ENCODE data around the gene ZNF219. TPM values are rescaled to one million over a fixed set of nuclear protein-coding genes. Genes with fewer than 3 reads are reported as not detected.

Gene ZNF219
- total and polyA plus RNA-seq, 2 of the 13 experiments (the other 11 are each of a cell fraction or from before 2014, with no cell fraction given) = 34.5 to 36.6 TPM

GRCh38 chr14:21055432-21056117, 42.9 kb downstream of the ZNF219 start (continued):
- TF ChIP-seq ZNF687 (CRISPR knock-in tag; IDR thresholded peaks at IDR 0.05) = peak; percentile 41; the same call in 1 of the 2 replicates
- TF ChIP-seq ELK4 (CRISPR knock-in tag; IDR thresholded peaks at IDR 0.05; ENCODE audit: borderline replicate concordance) = no peak
- TF ChIP-seq ZNF547 (CRISPR knock-in tag; IDR thresholded peaks at IDR 0.05) = no peak
- TF ChIP-seq ZNF883 (CRISPR knock-in tag; IDR thresholded peaks at IDR 0.05; ENCODE audit: not compliant biosample characterization) = peak; percentile 55
- no peak for TF ChIP-seq ZNF432 (CRISPR knock-in tag; IDR thresholded peaks at IDR 0.05; ENCODE audit: borderline replicate concordance)
- peak; percentile 90; the same call in 1 of the 2 replicates for TF ChIP-seq ZNF614 (CRISPR knock-in tag; IDR thresholded peaks at IDR 0.05; ENCODE audit: borderline replicate concordance)
- peak; percentile 73 for TF ChIP-seq UBTF (CRISPR knock-in tag; IDR thresholded peaks at IDR 0.05)
- TF ChIP-seq ZNF646 (CRISPR knock-in tag; IDR thresholded peaks at IDR 0.05) = no peak
- TF ChIP-seq ZNF296 (CRISPR knock-in tag; conservative IDR thresholded peaks at IDR 0.05) = no peak
- TF ChIP-seq ZFYVE20 (CRISPR knock-in tag; IDR thresholded peaks at IDR 0.05; ENCODE audit: borderline replicate concordance, low read depth) = no peak
- TF ChIP-seq CC2D1A (CRISPR knock-in tag; IDR thresholded peaks at IDR 0.05) = 0 out of 2 replicates have a peak, but pooled peaks have one; percentile 36
- TF ChIP-seq BRCA1 (CRISPR knock-in tag; IDR thresholded peaks at IDR 0.05) = peak; percentile 63; the same call in 1 of the 2 replicates
- peak; percentile 84 for TF ChIP-seq SOX5 (CRISPR knock-in tag; IDR thresholded peaks at IDR 0.05; ENCODE audit: borderline replicate concordance)

Data from HepG2 (cell line).